Adipocyte (in vitro differentiated cells): Measurements from ENCODE around the gene POLG.
A peak's percentile ranks its signal among the peaks of the same experiment; 100 is the strongest.

Experiments used
- DNase-seq: peaks from one replicate; pipeline ENCODE4 v3.0.0-alpha.2; 2015; ENCODE audit warnings: low read depth
- H3K27me3 ChIP-seq: replicated peaks from 2 replicates; pipeline ENCODE4 v1.7.0; 2013; ENCODE audit warnings: mild to moderate bottlenecking, low read length, moderate library complexity; ENCODE audit not compliant: control insufficient read depth, insufficient read depth
- H3K36me3 ChIP-seq: 2 replicates; pipeline ENCODE4 v1.7.0; 2013; ENCODE audit warnings: low read length, mild to moderate bottlenecking, moderate library complexity; ENCODE audit not compliant: control insufficient read depth, insufficient read depth, severe bottlenecking
- H3K4me1 ChIP-seq: 2 replicates; pipeline ENCODE4 v1.7.0; 2013; ENCODE audit warnings: mild to moderate bottlenecking, low read length, moderate library complexity; ENCODE audit not compliant: control insufficient read depth, insufficient read depth
- H3K4me3 ChIP-seq: 2 replicates; pipeline ENCODE4 v1.7.0; 2013; ENCODE audit warnings: mild to moderate bottlenecking, low read length, moderate library complexity
- H3K9ac ChIP-seq: 2 replicates; pipeline ENCODE4 v1.7.0; 2013; ENCODE audit warnings: mild to moderate bottlenecking, low read length, moderate library complexity
- H3K9me3 ChIP-seq: 2 replicates; pipeline ENCODE4 v1.7.0; 2013; ENCODE audit warnings: mild to moderate bottlenecking, low read length, moderate library complexity; ENCODE audit not compliant: control insufficient read depth

Gene POLG

GRCh38 chr15:89361451-89362202 lies 27.0 kb upstream of the POLG start:
- Histone ChIP-seq H3K4me1 (peaks cover 6% of the 10 kb centered on the region), H3K4me3 (no peak overlapping the region), H3K36me3 (no peaks in the 10 kb centered on the region), H3K27me3 (peaks cover 90% of the 10 kb centered on the region), H3K9me3 (no peaks in the 10 kb centered on the region), H3K9ac (no peak overlapping the region)
- DNase-seq: peak; percentile 76

DNA sequence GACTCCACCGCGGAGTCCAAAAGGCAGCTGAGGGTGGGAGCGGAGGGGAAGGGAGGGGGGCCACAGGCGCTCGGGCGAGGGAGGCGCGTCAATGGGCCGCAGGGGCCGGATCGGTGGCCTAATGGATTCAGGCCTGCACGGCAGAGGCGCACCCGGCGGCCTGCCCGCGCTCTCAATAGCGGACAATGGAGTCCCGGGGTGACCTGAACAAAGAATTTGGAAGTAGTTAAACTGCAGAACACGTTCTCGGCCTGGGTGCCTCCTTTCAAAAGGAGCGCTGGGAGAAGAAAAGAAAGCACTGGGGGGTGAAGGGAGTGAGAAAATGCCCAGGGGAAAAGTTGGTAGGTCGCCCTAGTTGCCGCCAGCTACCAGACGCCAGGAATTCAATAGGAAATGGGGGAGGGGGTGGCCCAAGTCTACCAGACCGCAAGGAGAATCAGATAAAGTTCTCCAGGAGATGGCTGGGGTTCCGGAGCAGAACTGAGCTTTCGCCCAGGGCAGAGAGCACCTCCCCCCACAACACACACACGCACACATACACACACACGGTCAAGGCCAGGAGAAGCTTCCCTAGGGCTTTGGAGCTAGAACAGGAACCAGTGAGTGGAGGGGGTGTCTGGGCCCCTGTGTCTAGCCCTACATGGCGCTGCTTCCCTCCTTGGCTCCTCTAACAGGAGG lies 25.8 kb upstream of the POLG start:
- Histone ChIP-seq H3K9ac (no peak overlapping the region), H3K27me3 (peaks cover 90% of the 10 kb centered on the region), H3K36me3 (no peaks in the 10 kb centered on the region), H3K4me3 (no peak overlapping the region), H3K4me1 (peaks cover 6% of the 10 kb centered on the region), H3K9me3 (no peaks in the 10 kb centered on the region)
- DNase-seq: no peak

- DNase-seq: no peak
- Histone ChIP-seq H3K27me3 (peaks cover 88% of the 10 kb centered on the region), H3K9me3 (no peaks in the 10 kb centered on the region), H3K4me1 (peaks cover 6% of the 10 kb centered on the region), H3K36me3 (no peaks in the 10 kb centered on the region), H3K9ac (no peak overlapping the region), H3K4me3 (no peak overlapping the region)
Measured at GRCh38 chr15:89359471-89360293, 25.1 kb upstream of the POLG start.

DNA sequence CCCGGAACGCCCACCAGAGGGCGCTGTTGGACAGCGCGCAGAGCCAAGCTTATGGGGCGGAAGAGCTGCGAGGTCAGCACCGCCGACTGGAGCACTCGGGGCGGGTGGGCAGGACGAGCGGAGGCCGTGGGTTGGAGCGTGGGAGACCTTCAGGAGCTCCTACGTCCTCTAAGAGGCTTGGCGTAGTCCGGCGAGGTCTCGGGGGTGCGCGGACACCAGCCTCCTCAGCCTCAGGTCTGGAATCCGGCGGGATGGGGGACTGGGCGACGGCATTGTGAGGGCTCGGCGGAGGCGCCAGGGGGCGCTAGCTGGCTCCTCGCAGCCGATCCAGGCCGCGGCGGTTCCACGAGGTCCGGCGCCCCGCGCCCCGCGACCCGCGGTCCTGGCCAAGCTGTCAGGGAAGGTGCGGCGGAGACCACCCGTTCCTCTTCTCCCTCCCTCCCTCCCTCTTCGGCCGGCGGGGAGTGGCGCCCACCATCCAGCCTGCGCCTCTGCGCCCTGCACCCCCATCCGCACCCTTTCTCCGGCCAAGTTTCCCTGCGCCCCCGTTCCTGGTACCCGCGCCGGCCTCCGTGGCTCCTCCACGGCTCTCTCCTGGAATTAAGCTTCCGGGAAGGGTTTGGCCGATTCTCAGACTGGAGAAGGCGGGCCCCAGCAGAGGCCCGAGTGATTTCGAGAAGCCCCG lies 24.3 kb upstream of the POLG start:
- H3K36me3 ChIP-seq: no peaks in the 10 kb centered on the region
- H3K9ac ChIP-seq: no peak overlapping the region
- peak overlapping the region; percentile 75 for H3K4me3 ChIP-seq
- peaks cover 6% of the 10 kb centered on the region for H3K4me1 ChIP-seq
- DNase-seq: peak; percentile 86
- H3K9me3 ChIP-seq: no peaks in the 10 kb centered on the region
- H3K27me3 ChIP-seq: peaks cover 87% of the 10 kb centered on the region

GRCh38 chr15:89358435-89358754 lies 23.8 kb upstream of the POLG start:
- peaks cover 6% of the 10 kb centered on the region for H3K4me1 ChIP-seq
- no peak overlapping the region for H3K9ac ChIP-seq
- no peaks in the 10 kb centered on the region for H3K36me3 ChIP-seq
- no peaks in the 10 kb centered on the region for H3K9me3 ChIP-seq
- H3K27me3 ChIP-seq: peaks cover 87% of the 10 kb centered on the region
- DNase-seq: no peak
- peak overlapping the region; percentile 75 for H3K4me3 ChIP-seq

- Histone ChIP-seq H3K4me3 (no peak overlapping the region), H3K4me1 (peaks cover 6% of the 10 kb centered on the region), H3K27me3 (peaks cover 83% of the 10 kb centered on the region), H3K9me3 (no peaks in the 10 kb centered on the region), H3K36me3 (no peaks in the 10 kb centered on the region), H3K9ac (no peak overlapping the region)
- peak; percentile 51 for DNase-seq
Measured at GRCh38 chr15:89356634-89357298, 22.1 kb upstream of the POLG start.

DNA sequence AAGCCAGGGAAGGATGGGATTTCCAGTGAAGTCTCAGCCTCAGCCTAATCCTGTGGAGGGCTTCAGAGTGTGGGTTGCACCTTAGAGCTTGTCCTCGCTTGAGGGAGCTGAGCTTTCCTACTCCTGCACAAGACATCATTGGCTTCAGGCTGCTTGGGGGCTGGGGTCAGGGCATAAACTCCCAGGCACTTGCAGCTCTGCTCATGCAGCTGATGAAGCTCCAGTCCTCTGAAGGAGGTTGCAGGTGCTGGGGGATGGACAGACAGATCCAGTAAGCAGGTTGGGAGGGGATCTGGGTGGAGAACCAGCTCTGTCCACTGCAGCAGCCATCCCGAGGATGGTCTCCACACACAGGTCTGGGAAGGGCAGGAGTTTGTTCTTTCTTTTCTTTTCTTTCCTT lies 19.4 kb upstream of the POLG start:
- no peak overlapping the region for H3K9ac ChIP-seq
- H3K36me3 ChIP-seq: no peaks in the 10 kb centered on the region
- H3K4me3 ChIP-seq: no peak overlapping the region
- peaks cover under 1% of the 10 kb centered on the region for H3K4me1 ChIP-seq
- DNase-seq: no peak
- peaks cover 71% of the 10 kb centered on the region for H3K27me3 ChIP-seq
- H3K9me3 ChIP-seq: no peaks in the 10 kb centered on the region

DNA sequence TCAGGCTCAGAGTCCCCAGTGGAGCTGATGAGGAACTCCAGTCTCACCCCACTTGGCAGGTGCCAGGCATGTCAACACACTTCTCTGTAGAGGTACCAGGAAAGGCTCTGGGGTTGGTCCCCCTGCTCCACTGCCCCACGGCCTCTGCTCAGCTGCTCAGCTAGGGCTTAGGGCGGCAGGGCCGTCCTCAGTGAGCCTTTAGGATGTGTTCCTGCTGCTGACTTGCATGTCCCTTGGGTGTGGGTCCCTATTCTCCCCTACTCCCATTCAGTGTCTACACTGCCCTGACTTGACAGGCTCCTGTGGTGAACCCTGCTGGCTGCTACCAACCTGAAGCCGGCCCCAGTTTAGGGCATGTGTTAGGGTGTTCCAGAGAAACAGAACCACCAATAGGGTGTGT lies 17.9 kb upstream of the POLG start:
- no peak overlapping the region for H3K4me3 ChIP-seq
- no peaks in the 10 kb centered on the region for H3K36me3 ChIP-seq
- DNase-seq: no peak
- no peaks in the 10 kb centered on the region for H3K9me3 ChIP-seq
- H3K4me1 ChIP-seq: no peaks in the 10 kb centered on the region
- no peak overlapping the region for H3K9ac ChIP-seq
- H3K27me3 ChIP-seq: peaks cover 70% of the 10 kb centered on the region

GRCh38 chr15:89349206-89349558 lies 14.6 kb upstream of the POLG start:
- Histone ChIP-seq H3K9ac (no peak overlapping the region), H3K27me3 (peaks cover 68% of the 10 kb centered on the region), H3K9me3 (peaks cover 3% of the 10 kb centered on the region), H3K4me3 (no peak overlapping the region), H3K36me3 (no peaks in the 10 kb centered on the region), H3K4me1 (no peaks in the 10 kb centered on the region)
- DNase-seq: no peak

DNA sequence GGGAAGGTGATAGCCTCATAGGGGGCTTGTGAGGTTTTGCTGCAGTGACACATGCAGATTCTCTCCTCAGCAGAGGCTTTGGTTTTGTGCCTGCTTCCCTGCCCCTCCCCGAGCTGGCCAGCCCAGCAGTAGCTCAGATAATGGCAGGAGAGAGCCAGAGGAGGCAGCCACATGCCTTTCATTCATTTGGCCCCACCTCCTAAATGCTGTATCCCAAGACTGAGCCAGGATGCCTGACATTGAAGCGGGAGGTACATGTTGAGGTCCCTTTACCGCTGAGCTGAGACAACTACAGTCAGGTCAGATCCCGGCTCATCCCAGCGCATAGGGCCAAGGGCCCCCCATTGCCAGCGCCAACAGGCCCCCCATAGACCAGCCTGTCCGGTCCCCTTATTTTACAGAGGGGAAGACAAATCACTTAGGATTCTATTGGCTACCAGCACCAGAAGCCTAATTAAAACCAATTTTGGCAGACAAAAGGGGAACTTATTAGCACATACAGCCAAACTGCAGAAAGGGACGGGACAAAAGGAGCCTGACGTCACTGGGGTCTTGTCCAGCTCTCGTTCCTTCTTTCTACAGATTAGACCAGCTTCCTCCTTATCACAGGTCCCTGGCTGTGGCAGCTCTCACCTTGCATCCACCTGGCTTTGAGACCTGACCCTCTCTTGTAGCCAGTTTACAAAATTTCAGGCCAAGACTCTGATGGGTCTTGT lies 12.1 kb upstream of the POLG start:
- Histone ChIP-seq H3K9me3 (peaks cover 3% of the 10 kb centered on the region), H3K36me3 (no peaks in the 10 kb centered on the region), H3K4me3 (no peak overlapping the region), H3K27me3 (peaks cover 62% of the 10 kb centered on the region), H3K9ac (no peak overlapping the region), H3K4me1 (no peaks in the 10 kb centered on the region)
- DNase-seq: no peak
